Measurements from ENCODE around the gene GRIK5.

GRIK5 gene

GRCh38 chr19:42065511-42065910 is 4.5 kb downstream of the GRIK5 start:
- H3K27me3 ChIP-seq (ENCODE audit: control insufficient read depth in 1 of 2, insufficient read depth in 2 of 2, low read length in 2 of 2) = peaks cover 16 to 25% of the 10 kb centered on the region in 2 donors

DNA sequence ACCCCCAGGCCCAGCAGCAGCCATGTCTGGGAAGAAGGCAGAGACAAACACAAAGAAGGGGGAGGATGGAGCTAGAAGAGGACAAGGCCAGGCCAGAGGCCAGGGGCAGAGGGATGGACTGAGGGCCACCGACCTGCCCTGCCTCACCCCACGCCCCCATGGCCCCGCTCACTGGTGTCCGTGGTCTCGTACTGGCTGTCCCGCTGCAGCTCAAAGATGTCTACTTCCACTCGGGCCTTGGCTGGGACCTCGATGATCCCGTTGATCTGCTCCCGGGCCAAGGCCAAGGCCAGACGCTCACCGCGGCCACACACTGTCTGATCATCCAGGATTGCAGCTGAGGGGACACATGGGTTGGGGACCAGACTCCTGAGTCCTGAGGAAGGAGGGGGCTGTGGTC is 5.0 kb downstream of the GRIK5 start:
- H3K9ac ChIP-seq (ENCODE audit: low read depth in 1 of 2, low read length in 2 of 2) = no peak overlapping the region
- no peaks in the 10 kb centered on the region for H3K36me3 ChIP-seq (ENCODE audit: control insufficient read depth in 1 of 2, insufficient read depth in 2 of 2, low read length in 2 of 2)
- H3K27ac ChIP-seq (ENCODE audit: low read depth, low read length) = no peak overlapping the region
- H3K9me3 ChIP-seq (ENCODE audit: control insufficient read depth in 1 of 2, low read length in 2 of 2) = no peaks in the 10 kb centered on the region
- peaks cover 16 to 25% of the 10 kb centered on the region in 2 donors for H3K27me3 ChIP-seq (ENCODE audit: control insufficient read depth in 1 of 2, insufficient read depth in 2 of 2, low read length in 2 of 2)
- H3K4me3 ChIP-seq (ENCODE audit: low read depth in 1 of 2, low read length in 2 of 2) = no peak overlapping the region
- no peaks in the 10 kb centered on the region for H3K4me1 ChIP-seq (ENCODE audit: control insufficient read depth in 1 of 2, insufficient read depth in 2 of 2, low read length in 2 of 2)

More at GRCh38 chr19:42065511-42065910, 4.5 kb downstream of the GRIK5 start:
- Histone ChIP-seq H3K4me1 (ENCODE audit: control insufficient read depth in 1 of 2, insufficient read depth in 2 of 2, low read length in 2 of 2) (no peaks in the 10 kb centered on the region), H3K9me3 (ENCODE audit: control insufficient read depth in 1 of 2, low read length in 2 of 2) (no peaks in the 10 kb centered on the region), H3K27ac (ENCODE audit: low read depth, low read length) (no peak overlapping the region), H3K36me3 (ENCODE audit: control insufficient read depth in 1 of 2, insufficient read depth in 2 of 2, low read length in 2 of 2) (no peaks in the 10 kb centered on the region), H3K4me3 (ENCODE audit: low read depth in 1 of 2, low read length in 2 of 2) (no peak overlapping the region), H3K9ac (ENCODE audit: low read depth in 1 of 2, low read length in 2 of 2) (no peak overlapping the region)

DNA sequence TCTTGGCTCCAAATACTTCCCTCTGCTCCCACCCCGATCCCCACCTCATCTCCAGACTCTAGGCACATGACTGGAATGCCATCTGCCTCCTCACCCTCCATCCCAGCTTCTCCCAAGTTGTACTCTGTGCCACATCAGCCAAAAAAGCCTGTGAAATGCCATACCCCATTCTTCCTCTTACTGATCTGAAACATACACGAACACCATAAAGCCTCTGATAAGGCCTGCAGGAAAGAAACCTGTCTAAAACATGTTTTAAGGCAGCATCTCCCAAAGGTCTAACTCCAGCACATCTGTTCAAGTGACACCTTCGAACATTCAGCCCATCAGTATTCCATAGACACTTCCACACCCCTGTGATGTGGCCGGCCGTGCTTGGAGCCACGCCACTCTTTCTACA is 5.6 kb downstream of the GRIK5 start:
- Histone ChIP-seq H3K9me3 (ENCODE audit: control insufficient read depth in 1 of 2, low read length in 2 of 2) (no peaks in the 10 kb centered on the region), H3K36me3 (ENCODE audit: control insufficient read depth in 1 of 2, insufficient read depth in 2 of 2, low read length in 2 of 2) (no peaks in the 10 kb centered on the region), H3K27ac (ENCODE audit: low read depth, low read length) (no peak overlapping the region), H3K4me1 (ENCODE audit: control insufficient read depth in 1 of 2, insufficient read depth in 2 of 2, low read length in 2 of 2) (no peaks in the 10 kb centered on the region), H3K4me3 (ENCODE audit: low read depth in 1 of 2, low read length in 2 of 2) (no peak overlapping the region), H3K27me3 (ENCODE audit: control insufficient read depth in 1 of 2, insufficient read depth in 2 of 2, low read length in 2 of 2) (peaks cover 16 to 25% of the 10 kb centered on the region in 2 donors), H3K9ac (ENCODE audit: low read depth in 1 of 2, low read length in 2 of 2) (no peak overlapping the region)

DNA sequence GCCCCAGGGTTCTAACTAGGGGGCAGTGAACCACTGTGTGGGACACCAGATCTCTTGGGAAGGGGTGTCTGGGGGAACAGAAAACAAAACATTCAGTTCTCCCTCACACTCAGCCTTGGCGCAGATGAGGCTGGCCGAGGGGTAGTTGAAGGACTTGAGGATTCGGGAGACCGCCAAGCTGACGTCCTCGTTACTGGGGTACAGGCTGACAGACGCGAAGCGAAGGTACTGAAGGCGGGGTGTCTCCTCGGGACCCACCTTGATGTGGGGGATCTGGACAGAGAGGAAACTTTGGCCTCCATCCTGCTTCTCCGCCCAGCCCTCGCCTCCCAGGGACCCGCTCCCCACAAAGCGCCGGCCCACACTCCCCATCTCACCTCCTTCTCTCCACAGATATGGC is 7.6 kb downstream of the GRIK5 start:
- Histone ChIP-seq H3K27me3 (ENCODE audit: control insufficient read depth in 1 of 2, insufficient read depth in 2 of 2, low read length in 2 of 2) (peaks cover 0 to 13% of the 10 kb centered on the region in 2 donors), H3K27ac (ENCODE audit: low read depth, low read length) (no peak overlapping the region), H3K4me1 (ENCODE audit: control insufficient read depth in 1 of 2, insufficient read depth in 2 of 2, low read length in 2 of 2) (no peaks in the 10 kb centered on the region), H3K9me3 (ENCODE audit: control insufficient read depth in 1 of 2, low read length in 2 of 2) (no peaks in the 10 kb centered on the region), H3K36me3 (ENCODE audit: control insufficient read depth in 1 of 2, insufficient read depth in 2 of 2, low read length in 2 of 2) (no peaks in the 10 kb centered on the region), H3K9ac (ENCODE audit: low read depth in 1 of 2, low read length in 2 of 2) (no peak overlapping the region), H3K4me3 (ENCODE audit: low read depth in 1 of 2, low read length in 2 of 2) (no peak overlapping the region)

GRCh38 chr19:42060117-42060516 is 9.9 kb downstream of the GRIK5 start:
- Histone ChIP-seq H3K4me3 (ENCODE audit: low read depth in 1 of 2, low read length in 2 of 2) (no peak overlapping the region), H3K9me3 (ENCODE audit: control insufficient read depth in 1 of 2, low read length in 2 of 2) (no peaks in the 10 kb centered on the region), H3K9ac (ENCODE audit: low read depth in 1 of 2, low read length in 2 of 2) (no peak overlapping the region), H3K27ac (ENCODE audit: low read depth, low read length) (no peak overlapping the region), H3K27me3 (ENCODE audit: control insufficient read depth in 1 of 2, insufficient read depth in 2 of 2, low read length in 2 of 2) (no peaks in the 10 kb centered on the region), H3K36me3 (ENCODE audit: control insufficient read depth in 1 of 2, insufficient read depth in 2 of 2, low read length in 2 of 2) (no peaks in the 10 kb centered on the region), H3K4me1 (ENCODE audit: control insufficient read depth in 1 of 2, insufficient read depth in 2 of 2, low read length in 2 of 2) (no peaks in the 10 kb centered on the region)

DNA sequence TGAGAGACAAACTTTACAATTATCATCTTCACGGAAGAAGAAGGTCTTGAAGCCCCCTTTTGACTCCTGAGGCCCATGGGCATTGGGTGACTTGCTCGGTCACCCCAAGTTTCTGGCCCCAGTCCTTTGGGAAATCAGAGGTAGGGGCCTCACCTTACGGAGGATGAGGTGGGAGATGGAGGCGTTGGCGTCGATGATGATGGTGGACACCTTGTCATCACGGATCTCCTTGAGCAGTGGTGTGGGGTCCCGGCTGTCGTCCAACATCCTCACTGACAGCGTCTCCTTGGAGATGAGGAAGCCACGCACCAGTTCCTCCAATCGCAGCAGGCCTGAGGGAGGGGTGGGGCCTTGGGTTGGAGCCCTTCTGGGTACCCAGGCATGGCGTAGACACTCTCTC is 10.8 kb downstream of the GRIK5 start:
- Histone ChIP-seq H3K9ac (ENCODE audit: low read depth in 1 of 2, low read length in 2 of 2) (no peak overlapping the region), H3K4me1 (ENCODE audit: control insufficient read depth in 1 of 2, insufficient read depth in 2 of 2, low read length in 2 of 2) (no peaks in the 10 kb centered on the region), H3K27me3 (ENCODE audit: control insufficient read depth in 1 of 2, insufficient read depth in 2 of 2, low read length in 2 of 2) (no peaks in the 10 kb centered on the region), H3K4me3 (ENCODE audit: low read depth in 1 of 2, low read length in 2 of 2) (no peak overlapping the region), H3K36me3 (ENCODE audit: control insufficient read depth in 1 of 2, insufficient read depth in 2 of 2, low read length in 2 of 2) (no peaks in the 10 kb centered on the region), H3K9me3 (ENCODE audit: control insufficient read depth in 1 of 2, low read length in 2 of 2) (no peaks in the 10 kb centered on the region), H3K27ac (ENCODE audit: low read depth, low read length) (no peak overlapping the region)

DNA sequence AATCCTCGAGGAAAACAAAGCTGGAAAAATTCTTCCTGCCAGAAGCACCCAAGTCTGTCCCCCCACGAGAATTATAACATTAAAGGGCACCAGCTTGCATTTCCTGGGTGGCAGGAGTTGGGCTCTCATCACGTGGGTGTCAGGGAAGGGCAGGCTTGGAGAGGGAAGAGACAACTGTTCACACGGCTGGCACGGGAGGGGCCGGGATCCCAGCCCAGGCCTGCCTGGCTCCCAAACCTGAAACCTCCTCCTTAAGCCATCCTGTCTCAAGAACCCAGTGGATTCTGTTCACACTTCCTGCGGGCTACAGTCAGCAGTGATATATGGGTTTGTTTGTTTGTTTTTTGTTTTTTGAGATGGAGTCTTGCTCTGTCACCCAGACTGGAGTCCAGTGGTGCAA is 12.2 kb downstream of the GRIK5 start:
- H3K27me3 ChIP-seq (ENCODE audit: control insufficient read depth in 1 of 2, insufficient read depth in 2 of 2, low read length in 2 of 2) = no peaks in the 10 kb centered on the region
- no peak overlapping the region for H3K27ac ChIP-seq (ENCODE audit: low read depth, low read length)
- H3K9ac ChIP-seq (ENCODE audit: low read depth in 1 of 2, low read length in 2 of 2) = no peak overlapping the region
- H3K4me1 ChIP-seq (ENCODE audit: control insufficient read depth in 1 of 2, insufficient read depth in 2 of 2, low read length in 2 of 2) = no peaks in the 10 kb centered on the region
- no peaks in the 10 kb centered on the region for H3K9me3 ChIP-seq (ENCODE audit: control insufficient read depth in 1 of 2, low read length in 2 of 2)
- no peaks in the 10 kb centered on the region for H3K36me3 ChIP-seq (ENCODE audit: control insufficient read depth in 1 of 2, insufficient read depth in 2 of 2, low read length in 2 of 2)
- H3K4me3 ChIP-seq (ENCODE audit: low read depth in 1 of 2, low read length in 2 of 2) = no peak overlapping the region

DNA sequence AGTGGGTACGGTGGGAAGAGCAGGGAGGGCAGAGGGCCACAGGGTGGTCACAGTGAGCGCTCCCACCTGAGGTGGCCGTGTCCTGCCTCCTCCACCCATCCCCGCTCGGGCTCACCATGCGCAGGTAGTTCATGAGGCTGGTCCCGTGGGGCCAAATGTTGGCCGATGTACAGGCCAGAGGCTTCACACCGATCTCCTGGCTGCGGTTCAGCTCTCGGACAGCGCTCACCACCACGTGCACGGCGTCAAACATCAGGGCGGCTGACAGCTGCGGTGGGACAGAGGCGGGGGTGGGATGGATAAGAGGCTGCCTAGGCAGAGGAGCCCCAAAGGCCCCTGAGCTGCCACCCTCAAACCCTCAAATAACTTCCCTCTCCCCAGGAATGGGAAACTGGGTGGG is 15.8 kb downstream of the GRIK5 start:
- Histone ChIP-seq H3K4me3 (ENCODE audit: low read depth in 1 of 2, low read length in 2 of 2) (no peak overlapping the region), H3K9ac (ENCODE audit: low read depth in 1 of 2, low read length in 2 of 2) (no peak overlapping the region), H3K4me1 (ENCODE audit: control insufficient read depth in 1 of 2, insufficient read depth in 2 of 2, low read length in 2 of 2) (peaks cover 4% of the 10 kb centered on the region in 2 donors), H3K9me3 (ENCODE audit: control insufficient read depth in 1 of 2, low read length in 2 of 2) (no peaks in the 10 kb centered on the region), H3K27ac (ENCODE audit: low read depth, low read length) (no peak overlapping the region), H3K36me3 (ENCODE audit: control insufficient read depth in 1 of 2, insufficient read depth in 2 of 2, low read length in 2 of 2) (no peaks in the 10 kb centered on the region), H3K27me3 (ENCODE audit: control insufficient read depth in 1 of 2, insufficient read depth in 2 of 2, low read length in 2 of 2) (no peaks in the 10 kb centered on the region)

DNA sequence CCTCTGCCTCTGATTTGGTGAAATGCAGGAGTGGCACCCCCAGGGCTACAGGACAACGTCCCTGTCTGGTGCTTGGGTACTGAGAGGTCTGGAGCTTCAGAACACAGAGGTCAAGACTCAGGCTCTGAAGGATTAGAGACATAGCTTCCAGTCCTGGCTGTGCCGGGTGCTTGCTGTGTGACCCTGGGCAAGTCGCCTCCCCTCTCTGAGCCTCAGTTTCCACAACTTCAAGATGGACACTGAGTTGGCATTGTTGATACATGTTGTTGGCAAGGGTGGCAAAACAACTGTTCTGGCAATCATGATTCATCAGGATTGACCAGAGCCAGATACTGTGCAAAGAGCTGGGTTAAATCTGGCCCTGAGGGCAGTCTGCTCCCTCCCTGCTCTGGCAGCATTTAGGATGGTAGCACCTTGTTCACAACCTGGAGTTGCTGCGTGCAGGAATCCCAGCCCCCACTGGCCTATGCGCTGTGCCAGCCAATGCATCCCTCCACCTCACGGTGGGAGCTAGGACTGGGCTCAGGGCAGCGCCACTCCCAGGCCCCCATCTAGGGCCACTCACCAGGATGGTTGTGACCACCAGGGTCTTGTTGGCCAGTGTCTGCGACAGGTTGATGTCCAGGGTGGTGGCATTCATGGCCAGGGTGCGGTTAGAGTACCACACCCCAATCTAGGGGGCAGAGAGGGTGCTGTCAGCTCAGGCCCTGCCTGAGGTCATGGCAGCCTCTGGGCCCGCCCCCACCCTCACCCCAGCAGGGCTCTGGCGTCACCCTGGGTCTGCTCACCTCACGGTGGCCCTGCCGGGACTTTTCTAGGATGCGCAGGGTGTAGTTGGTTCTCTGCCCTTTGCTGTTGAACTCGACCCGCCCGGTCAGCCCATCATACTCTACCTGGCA is 16.7 kb downstream of the GRIK5 start:
- H3K9me3 ChIP-seq (ENCODE audit: control insufficient read depth in 1 of 2, low read length in 2 of 2) = no peaks in the 10 kb centered on the region
- peaks cover 6 to 10% of the 10 kb centered on the region in 2 donors for H3K4me1 ChIP-seq (ENCODE audit: control insufficient read depth in 1 of 2, insufficient read depth in 2 of 2, low read length in 2 of 2)
- no peak overlapping the region for H3K4me3 ChIP-seq (ENCODE audit: low read depth in 1 of 2, low read length in 2 of 2)
- no peak overlapping the region for H3K27ac ChIP-seq (ENCODE audit: low read depth, low read length)
- no peaks in the 10 kb centered on the region for H3K27me3 ChIP-seq (ENCODE audit: control insufficient read depth in 1 of 2, insufficient read depth in 2 of 2, low read length in 2 of 2)
- H3K36me3 ChIP-seq (ENCODE audit: control insufficient read depth in 1 of 2, insufficient read depth in 2 of 2, low read length in 2 of 2) = no peaks in the 10 kb centered on the region
- H3K9ac ChIP-seq (ENCODE audit: low read depth in 1 of 2, low read length in 2 of 2) = no peak overlapping the region

DNA sequence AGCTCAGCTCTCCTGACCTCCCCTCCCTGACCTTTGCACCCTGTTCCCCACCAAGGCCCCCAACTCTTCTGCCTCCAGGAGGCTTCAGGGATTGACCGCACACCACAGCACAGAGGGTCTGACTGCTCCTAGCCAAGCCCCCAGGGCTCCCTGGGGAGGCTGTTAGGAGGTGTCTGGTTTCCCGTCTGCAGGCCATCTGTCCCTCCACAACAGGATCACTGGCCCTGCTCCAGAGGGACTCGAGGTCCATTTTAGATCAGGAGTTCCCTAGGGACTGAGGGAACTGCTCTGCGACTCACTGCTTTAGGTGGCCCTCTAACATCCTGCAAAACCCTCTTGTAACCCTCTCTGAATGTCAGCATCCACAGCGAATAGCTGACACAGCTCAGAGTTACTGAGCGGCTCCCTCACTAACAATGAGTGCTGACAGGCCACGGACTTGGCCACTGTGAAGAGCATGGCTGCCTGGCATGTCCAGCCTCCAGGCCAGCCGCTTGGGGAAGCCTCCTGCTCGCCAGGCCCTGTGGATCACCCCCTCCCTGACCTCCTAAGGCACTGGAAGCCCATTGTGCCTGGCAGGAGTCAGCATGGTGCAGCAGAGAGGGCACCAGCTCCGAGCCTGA is 17.7 kb downstream of the GRIK5 start:
- H3K9ac ChIP-seq (ENCODE audit: low read depth in 1 of 2, low read length in 2 of 2) = no peak overlapping the region
- no peak overlapping the region for H3K27ac ChIP-seq (ENCODE audit: low read depth, low read length)
- no peak overlapping the region for H3K4me3 ChIP-seq (ENCODE audit: low read depth in 1 of 2, low read length in 2 of 2)
- H3K36me3 ChIP-seq (ENCODE audit: control insufficient read depth in 1 of 2, insufficient read depth in 2 of 2, low read length in 2 of 2) = no peaks in the 10 kb centered on the region
- H3K9me3 ChIP-seq (ENCODE audit: control insufficient read depth in 1 of 2, low read length in 2 of 2) = no peaks in the 10 kb centered on the region
- no peaks in the 10 kb centered on the region for H3K27me3 ChIP-seq (ENCODE audit: control insufficient read depth in 1 of 2, insufficient read depth in 2 of 2, low read length in 2 of 2)
- peaks cover 6 to 10% of the 10 kb centered on the region in 2 donors for H3K4me1 ChIP-seq (ENCODE audit: control insufficient read depth in 1 of 2, insufficient read depth in 2 of 2, low read length in 2 of 2)
